IPS-18c (cell line): Measurements from ENCODE around the gene C16orf86.

Experiments used
- H3K4me3 ChIP-seq: 2 replicates; pipeline ENCODE4 v1.7.0; 2013; ENCODE audit warnings: low read depth, mild to moderate bottlenecking, low read length, moderate library complexity; ENCODE audit not compliant: insufficient read depth
- H3K9me3 ChIP-seq: one replicate; pipeline ENCODE4 v1.6.1; 2013; ENCODE audit warnings: mild to moderate bottlenecking, low read length, moderate library complexity; ENCODE audit not compliant: control insufficient read depth, insufficient read depth

C16orf86 gene

GRCh38 chr16:67662653-67663010 is 4.0 kb upstream of the C16orf86 start:
- Histone ChIP-seq H3K4me3 (no peak overlapping the region), H3K9me3 (no peaks in the 10 kb centered on the region)

DNA sequence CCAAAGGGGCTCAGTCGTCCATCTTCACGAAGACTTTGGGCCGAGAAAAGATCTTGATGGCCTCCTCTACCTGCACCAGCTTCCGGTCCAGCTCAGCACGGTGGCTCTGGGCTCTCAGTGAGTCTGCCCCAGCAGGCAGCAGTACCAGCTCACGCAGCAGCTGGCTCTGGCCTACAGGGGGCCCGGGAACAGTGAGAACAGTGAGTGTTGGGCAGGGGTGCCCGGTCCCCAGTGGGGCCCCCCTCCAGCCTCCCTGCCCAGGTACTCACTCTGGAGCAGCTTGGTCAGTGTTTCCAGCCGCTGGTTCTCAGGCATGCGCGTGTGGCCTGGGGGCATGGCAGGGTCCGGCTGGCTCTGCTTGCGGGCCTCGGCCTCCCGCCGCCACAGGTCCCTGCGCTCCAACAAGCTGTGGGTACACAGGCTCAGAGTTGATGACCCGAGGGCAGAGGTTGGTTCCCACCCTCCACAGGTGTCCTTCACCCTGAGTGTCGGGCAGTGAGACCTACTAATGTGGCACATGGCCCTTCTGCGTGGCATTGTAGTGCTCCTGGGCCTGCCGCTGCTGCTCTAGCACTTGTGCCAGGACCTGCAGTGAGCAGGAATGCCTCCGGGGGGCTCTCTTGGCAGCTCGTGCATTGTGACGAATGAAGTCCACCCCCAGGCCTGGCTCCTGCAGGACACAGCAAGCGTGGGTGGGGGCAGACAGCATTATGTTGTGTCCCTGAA is 3.3 kb upstream of the C16orf86 start:
- Histone ChIP-seq H3K4me3 (peak overlapping the region; percentile 31), H3K9me3 (no peaks in the 10 kb centered on the region)

GRCh38 chr16:67663877-67664222 is 2.8 kb upstream of the C16orf86 start:
- Histone ChIP-seq H3K4me3 (peak overlapping the region; percentile 31), H3K9me3 (no peaks in the 10 kb centered on the region)

- Histone ChIP-seq H3K4me3 (no peak overlapping the region), H3K9me3 (no peaks in the 10 kb centered on the region)
Observed at GRCh38 chr16:67664258-67664657, 2.4 kb upstream of the C16orf86 start.

- Histone ChIP-seq H3K4me3 (no peak overlapping the region), H3K9me3 (no peaks in the 10 kb centered on the region)
Observed at GRCh38 chr16:67664871-67665270, 1.7 kb upstream of the C16orf86 start.

- Histone ChIP-seq H3K4me3 (peak overlapping the region; percentile 87), H3K9me3 (no peaks in the 10 kb centered on the region)
Observed at GRCh38 chr16:67665598-67665997, 1.0 kb upstream of the C16orf86 start.

GRCh38 chr16:67666032-67666551 is 522 bp upstream of the C16orf86 start:
- no peaks in the 10 kb centered on the region for H3K9me3 ChIP-seq
- H3K4me3 ChIP-seq, result peak overlapping the region; percentile 87

DNA sequence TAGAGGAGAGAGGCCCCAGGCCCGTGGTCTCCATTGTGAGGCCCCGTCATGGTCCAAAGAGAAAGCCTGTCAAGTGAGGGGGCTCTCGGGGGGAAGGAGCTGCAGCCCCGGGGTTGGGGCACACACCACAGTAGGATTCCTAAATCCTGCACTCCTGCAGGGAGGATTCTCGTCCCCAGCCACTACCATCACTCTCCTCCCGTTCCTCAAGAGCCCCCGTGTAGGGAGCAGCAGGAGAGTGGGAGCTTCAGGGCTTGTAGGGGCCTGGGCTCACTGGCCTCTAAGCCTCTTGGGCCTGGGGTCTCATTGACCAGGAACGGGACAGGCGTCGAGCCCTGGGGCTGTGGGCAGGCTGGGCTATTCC is 821 bp downstream of the C16orf86 start:
- H3K9me3 ChIP-seq, result no peaks in the 10 kb centered on the region
- H3K4me3 ChIP-seq, result peak overlapping the region; percentile 9

DNA sequence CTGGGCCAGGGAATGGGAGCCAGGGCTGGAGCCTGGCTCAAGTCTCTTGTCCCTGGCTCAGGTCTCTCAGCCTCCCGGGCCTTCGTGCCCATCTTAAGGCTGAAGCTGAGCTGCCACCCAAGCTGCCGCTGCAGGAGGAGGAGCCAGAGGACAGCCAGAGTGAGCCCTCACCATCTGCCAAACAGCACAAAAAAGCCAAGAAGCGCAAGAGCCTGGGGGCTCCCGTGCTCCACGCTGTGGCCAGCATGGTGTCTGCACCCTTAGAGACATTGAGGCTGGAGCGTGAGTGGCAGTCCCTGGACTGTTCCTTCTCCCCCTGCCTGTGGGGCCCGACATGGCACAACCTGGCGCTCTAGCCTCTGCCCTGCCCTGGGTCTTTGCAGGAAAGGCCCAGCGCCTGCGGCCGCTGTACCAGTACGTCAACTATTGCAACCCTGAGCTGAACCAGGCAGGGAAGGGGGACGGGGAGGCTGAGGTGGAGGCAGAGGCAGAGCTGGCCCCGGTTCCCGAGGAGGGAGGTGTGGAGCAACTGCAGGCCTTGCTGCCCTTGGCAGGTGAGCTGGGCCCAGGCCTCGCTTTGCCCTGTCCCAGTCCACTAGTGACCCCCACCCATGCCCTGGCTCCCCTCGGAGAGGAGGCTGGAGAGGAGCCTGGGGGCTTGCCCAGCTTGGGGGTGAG is 1.3 kb downstream of the C16orf86 start:
- H3K4me3 ChIP-seq, result 0 out of 2 replicates have a peak overlapping the region, but pooled peaks have one; percentile 9

GRCh38 chr16:67668495-67669157 is 2.0 kb downstream of the C16orf86 start:
- H3K4me3 ChIP-seq, result no peak overlapping the region
- no peaks in the 10 kb centered on the region for H3K9me3 ChIP-seq

More for the DNA sequence above, 1.3 kb downstream of the C16orf86 start:
- H3K9me3 ChIP-seq, result no peaks in the 10 kb centered on the region

DNA sequence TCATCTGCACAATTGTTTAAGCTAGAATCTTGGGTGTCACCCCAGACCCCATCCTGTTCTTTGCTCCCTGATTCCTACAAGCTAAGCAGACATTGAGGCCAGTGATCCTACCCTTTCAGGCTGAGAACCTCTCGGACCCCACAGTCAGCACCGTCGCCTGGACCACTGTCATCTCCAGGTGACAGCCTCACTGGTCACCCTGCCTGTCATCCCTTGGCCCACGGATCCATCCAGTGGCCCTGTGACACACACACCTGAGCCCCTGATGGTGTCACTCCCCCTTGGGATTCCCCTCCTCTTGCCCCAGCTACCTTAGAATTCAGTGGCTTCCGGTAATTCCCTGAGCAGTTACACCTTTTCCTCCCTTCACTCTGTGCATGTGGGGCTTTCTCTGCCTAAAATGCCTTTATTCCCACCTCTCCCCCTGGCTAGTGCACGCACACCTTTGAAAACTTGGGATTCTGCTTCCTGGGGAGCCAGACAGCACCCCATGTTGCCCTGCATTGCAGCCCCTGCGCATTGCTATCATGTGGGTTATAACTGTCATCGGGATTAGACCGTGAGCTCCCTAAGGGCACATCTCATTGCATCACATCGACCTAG is 3.0 kb downstream of the C16orf86 start:
- Histone ChIP-seq H3K9me3 (no peaks in the 10 kb centered on the region), H3K4me3 (no peak overlapping the region)

- Histone ChIP-seq H3K9me3 (peaks cover 2% of the 10 kb centered on the region), H3K4me3 (no peak overlapping the region)
Observed at GRCh38 chr16:67672306-67672705, 5.7 kb downstream of the C16orf86 start.

DNA sequence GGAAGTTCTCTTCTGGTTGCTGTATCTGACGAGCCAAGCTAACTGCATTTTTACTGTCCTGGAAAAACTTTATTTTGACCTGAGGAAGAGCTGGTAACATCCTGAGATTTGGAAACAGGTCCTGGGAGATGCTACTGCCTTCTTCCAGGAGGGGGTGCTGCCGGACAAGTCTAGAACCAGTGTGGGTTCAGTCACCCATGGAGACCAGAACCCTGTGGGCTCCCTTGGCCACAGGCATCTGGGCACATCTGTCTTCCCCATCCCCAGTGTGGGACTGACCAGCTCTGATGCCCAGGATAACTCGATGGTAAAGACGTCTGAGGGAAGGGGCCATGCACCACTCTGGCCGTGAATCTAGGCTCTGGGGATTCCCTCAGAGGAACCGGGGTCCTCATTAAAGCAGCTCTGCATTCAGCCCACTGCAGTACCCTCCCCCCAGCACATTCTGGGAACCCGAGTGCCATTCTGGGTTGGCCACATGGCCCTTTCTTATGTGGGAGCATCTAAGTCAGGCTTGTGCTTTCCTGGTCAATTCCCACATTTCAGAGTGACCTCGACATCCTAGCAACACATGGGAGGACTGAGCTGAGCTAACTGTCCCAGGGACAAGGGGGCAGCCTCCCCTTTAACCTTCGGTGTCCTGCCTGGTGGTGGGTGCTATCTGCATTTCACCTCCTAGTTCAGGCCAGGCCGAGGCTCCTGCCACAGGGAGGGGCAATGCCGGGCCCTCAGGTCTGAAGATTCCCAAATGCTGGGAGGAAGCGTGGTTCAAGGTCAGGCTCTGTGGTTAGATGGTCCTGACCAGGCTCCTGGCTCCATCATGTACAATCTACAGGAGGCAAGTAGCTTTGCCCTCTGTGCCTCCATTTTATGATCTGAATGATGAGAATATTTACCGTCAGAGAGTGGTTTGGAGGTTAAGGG is 6.4 kb downstream of the C16orf86 start:
- peaks cover 2% of the 10 kb centered on the region for H3K9me3 ChIP-seq
- H3K4me3 ChIP-seq, result no peak overlapping the region

GRCh38 chr16:67673712-67674580 is 7.3 kb downstream of the C16orf86 start:
- Histone ChIP-seq H3K4me3 (no peak overlapping the region), H3K9me3 (peaks cover 2% of the 10 kb centered on the region)

GRCh38 chr16:67674851-67675578 is 8.4 kb downstream of the C16orf86 start:
- H3K4me3 ChIP-seq, result no peak overlapping the region
- H3K9me3 ChIP-seq, result peaks cover 2% of the 10 kb centered on the region
